SK-N-SH treated with all-trans-retinoic acid at 6 μM for 48 hours (cell line): Measurements from ENCODE around the gene STEAP1B.

Experiments used
- ARNTL ChIP-seq: fragments of 450-650 bp; formaldehyde crosslinking; IDR thresholded peaks from 2 replicates; pipeline ENCODE4 v1.5.0; 2020; ENCODE audit warnings: low read depth, mild to moderate bottlenecking, moderate library complexity, borderline replicate concordance
- PATZ1 ChIP-seq: fragments of 250-450 bp; sonication (Bioruptor Pico); IDR thresholded peaks from 2 replicates; pipeline ENCODE4 v1.8.0; 2020; ENCODE audit warnings: mild to moderate bottlenecking, moderate library complexity, borderline replicate concordance
- RARB ChIP-seq: fragments of 250-450 bp; sonication (Bioruptor Pico); IDR thresholded peaks from 2 replicates; pipeline ENCODE4 v1.8.0; 2021; ENCODE audit warnings: mild to moderate bottlenecking, moderate library complexity
- SNAI2 ChIP-seq: fragments of 250-450 bp; sonication (Bioruptor Pico); IDR thresholded peaks from 2 replicates; pipeline ENCODE4 v1.5.0; 2020; ENCODE audit warnings: mild to moderate bottlenecking, moderate library complexity
- ZFP3 ChIP-seq: fragments of 250-450 bp; sonication (Bioruptor Pico); IDR thresholded peaks from 2 replicates; pipeline ENCODE4 v1.5.0; 2020; ENCODE audit warnings: mild to moderate bottlenecking, moderate library complexity
- ZFP30 ChIP-seq: fragments of 450-650 bp; formaldehyde crosslinking; IDR thresholded peaks from 2 replicates; pipeline ENCODE4 v1.5.0; 2022; ENCODE audit warnings: mild to moderate bottlenecking, moderate library complexity
- ZNF565 ChIP-seq: fragments of 450-650 bp; formaldehyde crosslinking; conservative IDR thresholded peaks from 2 replicates; pipeline ENCODE4 v1.5.0; 2020; ENCODE audit warnings: low read depth, mild to moderate bottlenecking, moderate library complexity

GRCh38 chr7:22548313-22548712 lies 48.3 kb upstream of the STEAP1B start:
- no peak for TF ChIP-seq SNAI2 (CRISPR knock-in tag)
- no peak for TF ChIP-seq RARB (CRISPR knock-in tag)
- TF ChIP-seq ARNTL: no peak
- no peak for TF ChIP-seq ZFP3 (CRISPR knock-in tag)
- no peak for TF ChIP-seq PATZ1 (CRISPR knock-in tag)
- no peak for TF ChIP-seq ZFP30 (CRISPR knock-in tag)
- TF ChIP-seq ZNF565 (CRISPR knock-in tag): no peak
